ENCODE measurements around the gene DZANK1. TPM values are rescaled to one million over a fixed set of nuclear protein-coding genes. Genes with fewer than 3 reads are reported as not detected.
"Not testable (repeated sequence)": the region's sequence is repeated elsewhere in the genome, so short reads cannot be mapped to it uniquely, and the experiment has no call there.

Gene DZANK1
- total RNA-seq, 1 donor from 2014 or later, result 6.5 TPM

DNA sequence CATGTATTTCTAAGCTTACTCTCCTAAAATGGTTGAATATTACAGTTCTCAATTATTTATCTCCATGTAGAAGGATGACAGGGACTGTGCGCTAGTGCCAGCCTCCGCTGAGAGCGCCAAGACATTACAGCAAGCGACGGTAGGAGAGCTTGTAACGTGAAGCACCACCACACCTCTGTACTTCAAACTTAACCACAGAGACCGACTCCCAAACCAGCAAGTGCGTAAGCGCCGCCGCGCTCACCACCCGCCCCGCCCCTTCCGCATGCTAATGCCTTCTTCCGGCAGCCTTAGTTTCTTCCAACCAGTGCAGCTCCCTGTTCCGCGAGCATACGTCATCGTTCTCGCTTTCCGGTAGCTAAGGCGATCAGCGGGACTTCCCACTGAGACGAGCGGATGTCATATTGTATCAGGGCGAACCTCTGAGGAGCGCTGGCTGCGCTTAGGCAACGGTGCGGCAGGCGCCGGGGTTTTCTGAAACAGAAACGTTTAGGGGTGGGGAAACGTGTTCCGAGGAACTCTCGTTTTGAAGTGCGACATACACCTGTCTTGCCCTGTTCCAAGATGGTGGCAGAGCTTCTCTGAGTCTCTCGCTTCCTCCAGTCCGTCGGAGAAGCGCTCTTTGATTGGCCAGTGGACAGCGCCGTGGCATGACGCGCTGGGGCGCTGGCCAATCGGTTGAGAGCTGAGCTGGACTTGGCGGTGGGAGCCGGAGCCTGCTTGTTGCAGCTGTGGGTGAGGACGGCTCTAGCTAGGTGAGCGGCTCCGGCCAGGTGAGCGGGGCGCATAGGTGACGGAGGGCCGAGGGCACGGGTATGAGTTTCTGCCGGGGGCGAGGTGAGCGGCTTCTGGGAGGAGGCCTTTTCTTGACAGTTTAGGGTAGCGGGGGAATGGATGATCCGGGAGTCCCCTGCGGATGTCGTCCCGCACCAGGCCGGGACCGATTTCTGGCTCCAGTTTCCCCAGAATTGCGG lies 40.7 kb upstream of the DZANK1 start, which contains the start of gene SEC23B:
Gene SEC23B, plus strand, starts transcription at position 723 of the 974 bp plus-strand sequence. CDS start 2,896 bp downstream, outside the sequence.
- no peaks in the 10 kb centered on the region for H3K9me3 Mint-ChIP-seq
- H3K27ac Mint-ChIP-seq, result peak within 1 kb of the TSS; percentile 100
- H3K27me3 Mint-ChIP-seq, result no peaks in the 10 kb centered on the region
- H3K36me3 Mint-ChIP-seq, result peaks cover 15% of the 10 kb centered on the region
- H3K4me3 Mint-ChIP-seq, result peak within 1 kb of the TSS; percentile 100
- TF ChIP-seq, protein P1, sequence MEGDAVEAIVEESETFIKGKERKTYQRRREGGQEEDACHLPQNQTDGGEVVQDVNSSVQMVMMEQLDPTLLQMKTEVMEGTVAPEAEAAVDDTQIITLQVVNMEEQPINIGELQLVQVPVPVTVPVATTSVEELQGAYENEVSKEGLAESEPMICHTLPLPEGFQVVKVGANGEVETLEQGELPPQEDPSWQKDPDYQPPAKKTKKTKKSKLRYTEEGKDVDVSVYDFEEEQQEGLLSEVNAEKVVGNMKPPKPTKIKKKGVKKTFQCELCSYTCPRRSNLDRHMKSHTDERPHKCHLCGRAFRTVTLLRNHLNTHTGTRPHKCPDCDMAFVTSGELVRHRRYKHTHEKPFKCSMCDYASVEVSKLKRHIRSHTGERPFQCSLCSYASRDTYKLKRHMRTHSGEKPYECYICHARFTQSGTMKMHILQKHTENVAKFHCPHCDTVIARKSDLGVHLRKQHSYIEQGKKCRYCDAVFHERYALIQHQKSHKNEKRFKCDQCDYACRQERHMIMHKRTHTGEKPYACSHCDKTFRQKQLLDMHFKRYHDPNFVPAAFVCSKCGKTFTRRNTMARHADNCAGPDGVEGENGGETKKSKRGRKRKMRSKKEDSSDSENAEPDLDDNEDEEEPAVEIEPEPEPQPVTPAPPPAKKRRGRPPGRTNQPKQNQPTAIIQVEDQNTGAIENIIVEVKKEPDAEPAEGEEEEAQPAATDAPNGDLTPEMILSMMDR (conservative IDR thresholded peaks at IDR 0.05), result no peak
- peak; percentile 93 for DNase-seq (ENCODE audit: extremely low spot score, unreplicated experiment)
- H3K4me1 Mint-ChIP-seq (ENCODE audit: unreplicated experiment), result peaks cover 21% of the 10 kb centered on the region

DNA sequence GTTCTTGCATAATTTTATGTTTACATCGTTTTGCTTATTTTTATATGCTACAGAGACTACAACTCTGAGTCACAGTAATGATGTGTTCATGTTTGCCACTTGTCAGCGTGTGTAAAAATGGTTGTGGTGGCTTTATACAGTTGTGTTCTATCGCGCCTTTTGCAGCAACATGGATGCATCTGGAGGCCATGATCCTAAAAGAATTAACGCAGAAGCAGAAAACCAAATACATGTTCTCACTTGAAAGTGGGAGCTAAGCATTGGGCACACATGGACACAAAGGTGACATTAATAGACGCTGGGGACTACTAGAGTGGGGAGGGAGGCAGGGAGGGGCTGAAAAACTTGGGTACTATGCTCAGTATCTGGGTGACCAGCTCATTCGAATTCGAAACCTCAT lies 39.9 kb upstream of the DZANK1 start:
- no peak for DNase-seq (ENCODE audit: extremely low spot score, unreplicated experiment)
- Mint-ChIP-seq H3K27me3 (peaks cover 6% of the 10 kb centered on the region), H3K4me1 (ENCODE audit: unreplicated experiment) (peaks cover 21% of the 10 kb centered on the region), H3K9me3 (no peaks in the 10 kb centered on the region), H3K36me3 (peaks cover 15% of the 10 kb centered on the region), H3K27ac (peak overlapping the region; percentile 100), H3K4me3 (peak overlapping the region; percentile 100)
- TF ChIP-seq, protein P1 (conservative IDR thresholded peaks at IDR 0.05), result no peak

DNA sequence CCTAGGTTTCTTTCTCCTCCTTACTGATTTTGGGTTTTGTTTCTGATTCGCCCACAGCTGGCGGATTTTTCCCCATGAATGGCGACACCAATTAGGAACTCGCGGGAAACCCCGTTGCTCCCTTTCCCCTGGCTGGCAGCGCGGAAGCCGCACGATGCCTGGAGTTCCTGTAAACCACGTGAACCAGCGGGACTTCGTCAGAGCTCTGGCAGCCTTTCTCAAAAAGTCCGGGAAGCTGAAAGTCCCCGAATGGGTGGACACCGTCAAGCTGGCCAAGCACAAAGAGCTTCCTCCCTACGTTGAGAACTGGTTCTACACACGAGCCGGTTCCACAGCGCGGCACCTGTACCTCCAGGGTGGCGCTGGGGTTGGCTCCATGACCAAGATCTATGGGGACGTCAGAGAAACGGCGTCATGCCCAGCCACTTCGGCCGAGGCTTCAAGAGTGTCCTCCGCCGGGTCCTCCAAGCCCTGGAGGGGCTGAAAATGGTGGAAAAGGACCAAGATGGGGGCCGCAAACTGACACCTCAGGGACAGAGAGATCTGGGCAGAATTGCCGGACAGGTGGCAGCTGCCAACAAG lies 37.7 kb upstream of the DZANK1 start:
- Mint-ChIP-seq H3K4me1 (ENCODE audit: unreplicated experiment) (peaks cover 15% of the 10 kb centered on the region), H3K9me3 (no peaks in the 10 kb centered on the region), H3K4me3 (no peak overlapping the region), H3K27me3 (peaks cover 7% of the 10 kb centered on the region), H3K36me3 (peaks cover 4% of the 10 kb centered on the region), H3K27ac (no peak overlapping the region)
- no peak for DNase-seq (ENCODE audit: extremely low spot score, unreplicated experiment)
- TF ChIP-seq, protein P1 (conservative IDR thresholded peaks at IDR 0.05), result no peak

DNA sequence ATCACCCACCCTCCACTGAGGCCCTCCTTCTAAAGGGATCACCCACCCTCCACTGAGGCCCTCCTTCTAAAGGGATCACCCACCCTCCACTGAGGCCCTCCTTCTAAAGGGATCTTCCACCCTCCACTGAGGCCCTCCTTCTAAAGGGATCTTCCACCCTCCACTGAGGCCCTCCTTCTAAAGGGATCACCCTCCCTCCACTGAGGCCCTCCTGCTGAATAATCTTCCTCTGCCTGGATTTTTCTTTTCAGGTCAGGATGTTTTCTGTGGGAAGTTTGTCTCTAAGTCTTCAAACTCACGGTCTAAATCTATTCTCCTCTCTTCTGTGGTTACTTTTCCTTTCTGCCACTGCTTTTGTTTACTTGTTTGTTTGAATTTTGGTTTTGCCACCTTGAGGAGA lies 34.8 kb upstream of the DZANK1 start:
- H3K27ac Mint-ChIP-seq; H3K4me3 Mint-ChIP-seq; H3K36me3 Mint-ChIP-seq; DNase-seq (ENCODE audit: extremely low spot score, unreplicated experiment); H3K9me3 Mint-ChIP-seq; H3K27me3 Mint-ChIP-seq; H3K4me1 Mint-ChIP-seq (ENCODE audit: unreplicated experiment): not testable (repeated sequence)

DNA sequence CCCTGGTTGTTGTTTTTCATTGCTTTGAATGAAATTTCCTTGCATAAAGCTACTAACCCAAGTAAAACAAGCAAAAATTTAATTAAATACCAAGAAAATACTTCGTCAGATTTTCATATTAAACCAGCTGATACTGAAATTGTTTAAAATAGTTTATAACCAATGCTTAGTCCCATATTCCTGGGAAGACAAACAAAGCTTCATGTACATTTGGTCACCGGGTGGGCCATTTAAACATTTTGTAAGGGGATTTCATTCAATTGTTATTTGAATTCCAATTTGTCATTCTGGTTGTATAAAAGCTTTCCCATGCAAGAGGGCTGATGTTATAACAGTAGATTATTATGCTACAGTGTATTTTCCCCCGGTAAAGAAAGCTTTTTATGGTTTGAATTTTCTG lies 30.8 kb upstream of the DZANK1 start:
- Mint-ChIP-seq H3K27me3 (peaks cover 7% of the 10 kb centered on the region), H3K27ac (peak overlapping the region; percentile 78), H3K36me3 (peaks cover 6% of the 10 kb centered on the region), H3K4me1 (ENCODE audit: unreplicated experiment) (peaks cover 12% of the 10 kb centered on the region), H3K9me3 (no peaks in the 10 kb centered on the region), H3K4me3 (peak overlapping the region; percentile 99)
- DNase-seq (ENCODE audit: extremely low spot score, unreplicated experiment), result no peak
- TF ChIP-seq, protein P1 (conservative IDR thresholded peaks at IDR 0.05), result no peak
